ENCODE results near the gene NCKAP5. TPM values are rescaled to one million over a fixed set of nuclear protein-coding genes. Genes with fewer than 3 reads are reported as not detected.

NCKAP5 gene
- total RNA-seq, 2 donors from 2014 or later: 2.0 to 7.1 TPM

DNA sequence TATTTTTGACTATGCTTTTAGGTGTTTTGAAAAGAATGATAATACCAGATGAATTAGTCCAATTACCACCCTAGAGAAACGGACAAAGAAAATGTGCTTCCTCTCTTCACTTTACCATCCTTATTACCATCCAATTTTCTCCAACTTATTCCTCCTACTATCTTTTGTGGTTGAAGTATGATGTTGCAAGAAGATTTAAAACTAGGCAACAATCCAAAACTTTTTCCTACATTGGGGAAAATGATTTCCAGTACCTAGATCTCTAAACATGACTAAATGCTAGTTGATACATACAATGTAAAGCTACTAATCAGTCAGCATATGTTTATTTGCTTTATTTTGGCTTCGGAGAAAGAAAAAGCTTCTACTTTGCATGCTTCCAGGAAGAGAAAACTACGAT, 543.3 kb downstream of the NCKAP5 start:
- no peak for DNase-seq (ENCODE audit: low spot score)
- intact Hi-C loops (cut with DNase I): no loop called here
- no peak for TF ChIP-seq POLR2A (IDR thresholded peaks at IDR 0.05)
- TF ChIP-seq, protein P1, sequence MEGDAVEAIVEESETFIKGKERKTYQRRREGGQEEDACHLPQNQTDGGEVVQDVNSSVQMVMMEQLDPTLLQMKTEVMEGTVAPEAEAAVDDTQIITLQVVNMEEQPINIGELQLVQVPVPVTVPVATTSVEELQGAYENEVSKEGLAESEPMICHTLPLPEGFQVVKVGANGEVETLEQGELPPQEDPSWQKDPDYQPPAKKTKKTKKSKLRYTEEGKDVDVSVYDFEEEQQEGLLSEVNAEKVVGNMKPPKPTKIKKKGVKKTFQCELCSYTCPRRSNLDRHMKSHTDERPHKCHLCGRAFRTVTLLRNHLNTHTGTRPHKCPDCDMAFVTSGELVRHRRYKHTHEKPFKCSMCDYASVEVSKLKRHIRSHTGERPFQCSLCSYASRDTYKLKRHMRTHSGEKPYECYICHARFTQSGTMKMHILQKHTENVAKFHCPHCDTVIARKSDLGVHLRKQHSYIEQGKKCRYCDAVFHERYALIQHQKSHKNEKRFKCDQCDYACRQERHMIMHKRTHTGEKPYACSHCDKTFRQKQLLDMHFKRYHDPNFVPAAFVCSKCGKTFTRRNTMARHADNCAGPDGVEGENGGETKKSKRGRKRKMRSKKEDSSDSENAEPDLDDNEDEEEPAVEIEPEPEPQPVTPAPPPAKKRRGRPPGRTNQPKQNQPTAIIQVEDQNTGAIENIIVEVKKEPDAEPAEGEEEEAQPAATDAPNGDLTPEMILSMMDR (IDR thresholded peaks at IDR 0.05): no peak
- no peak for TF ChIP-seq POLR2AphosphoS5 (IDR thresholded peaks at IDR 0.05)
- Histone ChIP-seq H3K27ac (no peak overlapping the region), H3K9me3 (no peaks in the 10 kb centered on the region), H3K4me3 (no peak overlapping the region), H3K4me1 (replicated peaks) (no peaks in the 10 kb centered on the region), H3K27me3 (replicated peaks; ENCODE audit: insufficient read depth) (no peaks in the 10 kb centered on the region), H3K36me3 (no peaks in the 10 kb centered on the region)
- 70% methylated on average over 3 of the region's 3 CpGs for WGBS

DNA sequence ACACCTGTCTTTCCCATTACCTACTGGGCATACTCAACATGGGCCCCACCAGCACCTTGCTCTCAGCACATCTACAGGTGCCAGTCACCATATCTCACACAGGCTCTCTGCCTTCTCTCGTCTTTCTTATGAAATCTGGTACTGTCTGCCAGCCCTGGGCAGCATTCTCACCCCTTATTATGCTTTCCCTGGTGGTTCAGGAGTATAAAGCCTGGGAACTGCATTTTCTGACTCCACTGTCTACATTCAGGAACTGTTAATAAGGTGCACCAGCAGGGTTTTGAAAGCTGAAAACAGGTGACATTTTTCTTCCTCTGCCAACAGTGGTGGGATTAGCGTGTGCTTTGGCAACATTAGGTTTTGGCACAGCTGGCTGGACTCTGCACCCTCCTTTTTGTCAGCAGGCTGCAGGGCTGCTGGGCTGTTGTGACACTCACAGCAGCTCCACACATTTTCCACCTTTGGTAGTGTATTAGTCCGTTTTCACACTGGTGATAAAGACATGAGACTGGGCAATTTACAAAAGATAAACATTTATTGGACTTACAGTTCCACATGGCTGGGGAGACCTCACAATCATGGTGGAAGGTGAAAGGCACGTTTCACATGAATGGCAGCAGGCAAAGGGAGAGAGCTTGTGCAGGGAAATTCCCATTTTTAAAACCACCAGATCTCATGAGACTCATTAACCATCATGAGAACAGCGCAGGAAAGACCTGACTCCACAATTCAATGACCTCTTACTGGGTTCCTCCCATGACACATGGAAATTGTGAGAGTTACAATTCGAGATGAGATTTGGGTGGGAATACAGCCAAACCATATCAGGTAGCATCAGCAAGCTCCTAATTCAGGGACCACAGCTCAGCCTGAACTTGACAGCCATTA, 555.2 kb downstream of the NCKAP5 start:
- no peak for DNase-seq (ENCODE audit: low spot score)
- Histone ChIP-seq H3K27me3 (replicated peaks; ENCODE audit: insufficient read depth) (no peaks in the 10 kb centered on the region), H3K4me3 (no peak overlapping the region), H3K36me3 (no peaks in the 10 kb centered on the region), H3K4me1 (replicated peaks) (no peaks in the 10 kb centered on the region), H3K9me3 (no peaks in the 10 kb centered on the region), H3K27ac (no peak overlapping the region)
- WGBS: 69% methylated on average over 6 of the region's 6 CpGs
- TF ChIP-seq POLR2A (IDR thresholded peaks at IDR 0.05): no peak
- intact Hi-C loops (cut with DNase I): no loop called here

DNA sequence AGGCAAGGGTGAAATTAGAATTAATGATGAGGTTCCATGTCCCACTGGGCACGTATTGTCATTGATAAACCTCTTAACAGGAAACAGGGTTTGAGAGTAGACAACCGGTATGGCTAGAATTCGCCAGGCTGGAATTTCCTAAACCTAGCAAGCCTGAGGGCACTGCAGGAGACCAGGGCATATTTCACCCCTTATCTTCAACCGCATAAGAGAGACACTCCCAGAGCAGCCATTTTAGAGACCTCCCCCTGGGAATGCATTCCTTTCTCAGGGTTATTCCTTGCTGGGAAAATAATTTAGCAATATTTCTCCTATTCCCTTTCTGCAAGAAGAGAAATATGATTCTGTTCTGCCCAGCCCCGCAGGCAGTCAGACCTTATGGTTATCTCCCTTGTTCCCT, 563.6 kb downstream of the NCKAP5 start:
- H3K27ac ChIP-seq: no peak overlapping the region
- H3K4me1 ChIP-seq (replicated peaks): no peaks in the 10 kb centered on the region
- no peaks in the 10 kb centered on the region for H3K36me3 ChIP-seq
- H3K27me3 ChIP-seq (replicated peaks; ENCODE audit: insufficient read depth): no peaks in the 10 kb centered on the region
- H3K9me3 ChIP-seq: no peaks in the 10 kb centered on the region
- TF ChIP-seq, protein P1 (IDR thresholded peaks at IDR 0.05): no peak
- no peak for TF ChIP-seq POLR2A (IDR thresholded peaks at IDR 0.05)
- TF ChIP-seq POLR2AphosphoS5 (IDR thresholded peaks at IDR 0.05): no peak
- intact Hi-C loops (cut with DNase I): no loop called here
- DNase-seq (ENCODE audit: low spot score): no peak
- 93% methylated on average over 5 of the region's 5 CpGs for WGBS
- H3K4me3 ChIP-seq: no peak overlapping the region

DNA sequence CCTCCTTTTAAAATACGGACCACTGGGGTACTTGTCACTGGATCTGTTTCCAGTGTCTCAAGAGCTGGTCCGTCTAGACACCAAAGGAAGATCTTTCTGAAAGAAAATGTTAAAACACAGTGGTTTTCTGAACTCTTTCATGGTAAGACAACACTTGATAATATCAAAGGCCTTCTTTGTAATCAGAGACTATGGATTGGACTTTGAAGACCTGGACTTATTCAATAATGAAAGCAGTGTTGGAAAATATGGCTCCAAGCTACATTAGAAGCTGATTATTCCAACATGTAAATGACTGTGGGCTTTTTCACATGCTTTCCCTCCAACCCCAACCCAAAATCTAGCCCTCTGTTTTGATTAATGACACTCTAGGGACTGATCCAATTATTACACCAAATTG, 568.8 kb downstream of the NCKAP5 start:
- H3K27me3 ChIP-seq (replicated peaks; ENCODE audit: insufficient read depth): no peaks in the 10 kb centered on the region
- no peaks in the 10 kb centered on the region for H3K4me1 ChIP-seq (replicated peaks)
- WGBS: 88% methylated on average over 2 of the region's 2 CpGs
- H3K27ac ChIP-seq: no peak overlapping the region
- H3K36me3 ChIP-seq: no peaks in the 10 kb centered on the region
- no peak overlapping the region for H3K4me3 ChIP-seq
- H3K9me3 ChIP-seq: no peaks in the 10 kb centered on the region
- TF ChIP-seq, protein P1 (IDR thresholded peaks at IDR 0.05): no peak
- no peak for TF ChIP-seq POLR2A (IDR thresholded peaks at IDR 0.05)
- TF ChIP-seq POLR2AphosphoS5 (IDR thresholded peaks at IDR 0.05): no peak
- intact Hi-C loops (cut with DNase I): no loop called here
- no peak for DNase-seq (ENCODE audit: low spot score)

DNA sequence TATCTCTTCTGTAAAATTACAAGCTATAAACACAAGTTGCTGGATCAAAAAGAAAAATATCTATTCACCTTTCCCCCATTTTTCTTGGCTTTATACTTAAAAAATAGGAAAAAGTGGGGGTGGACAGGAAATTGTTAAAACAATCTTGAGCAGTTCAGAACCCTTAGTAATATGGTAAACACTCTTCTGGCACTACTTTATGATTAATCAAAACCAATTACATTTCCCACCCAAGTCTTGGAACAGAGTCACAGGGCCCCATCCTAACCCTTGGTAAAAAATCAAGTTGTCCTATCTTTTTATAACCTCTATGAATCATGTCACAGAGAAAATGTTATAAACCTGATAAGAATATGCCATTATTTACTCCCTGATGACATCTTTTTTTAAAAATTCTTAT, 570.0 kb downstream of the NCKAP5 start:
- DNase-seq (ENCODE audit: low spot score): no peak
- Histone ChIP-seq H3K27me3 (replicated peaks; ENCODE audit: insufficient read depth) (no peaks in the 10 kb centered on the region), H3K27ac (no peak overlapping the region), H3K36me3 (no peaks in the 10 kb centered on the region), H3K9me3 (no peaks in the 10 kb centered on the region), H3K4me3 (no peak overlapping the region), H3K4me1 (replicated peaks) (no peaks in the 10 kb centered on the region)
- intact Hi-C loops (cut with DNase I): no loop called here
- no peak for TF ChIP-seq POLR2A (IDR thresholded peaks at IDR 0.05)
- no peak for TF ChIP-seq POLR2AphosphoS5 (IDR thresholded peaks at IDR 0.05)
- TF ChIP-seq, protein P1 (IDR thresholded peaks at IDR 0.05): no peak

Measured in prostate gland (tissue), 2 donors.